VCaP (cell line): ENCODE results near the gene FMNL2.

Source experiments
- H3K27ac ChIP-seq: fragments of 450-650 bp; 2 replicates; pipeline ENCODE4 v1.5.1; 2017
- TF ChIP-seq, protein P1 (sequence below): fragments of 450-650 bp; conservative IDR thresholded peaks from 2 replicates; pipeline ENCODE4 v1.5.1; 2017; ENCODE audit warnings: mild to moderate bottlenecking, moderate library complexity

FMNL2 gene

DNA sequence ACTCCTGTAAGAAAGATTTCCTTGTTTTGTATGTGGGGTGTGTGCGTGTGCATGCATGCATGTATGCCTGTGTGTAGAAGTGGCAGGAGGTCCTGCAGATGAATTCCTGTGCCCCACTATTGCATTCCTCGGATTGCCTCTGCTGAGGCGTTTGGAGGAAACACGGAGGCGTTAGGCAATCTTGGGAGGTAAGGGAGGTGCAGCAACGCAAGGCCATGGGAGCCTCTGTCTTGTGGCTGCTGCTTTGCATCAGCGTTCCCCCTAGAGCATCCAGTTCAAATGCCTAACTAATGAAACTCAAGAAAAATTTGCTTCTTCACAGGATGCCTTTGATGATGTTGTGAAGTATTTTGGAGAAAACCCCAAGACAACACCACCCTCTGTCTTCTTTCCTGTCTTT, 302.3 kb downstream of the FMNL2 start:
- TF ChIP-seq, protein P1, sequence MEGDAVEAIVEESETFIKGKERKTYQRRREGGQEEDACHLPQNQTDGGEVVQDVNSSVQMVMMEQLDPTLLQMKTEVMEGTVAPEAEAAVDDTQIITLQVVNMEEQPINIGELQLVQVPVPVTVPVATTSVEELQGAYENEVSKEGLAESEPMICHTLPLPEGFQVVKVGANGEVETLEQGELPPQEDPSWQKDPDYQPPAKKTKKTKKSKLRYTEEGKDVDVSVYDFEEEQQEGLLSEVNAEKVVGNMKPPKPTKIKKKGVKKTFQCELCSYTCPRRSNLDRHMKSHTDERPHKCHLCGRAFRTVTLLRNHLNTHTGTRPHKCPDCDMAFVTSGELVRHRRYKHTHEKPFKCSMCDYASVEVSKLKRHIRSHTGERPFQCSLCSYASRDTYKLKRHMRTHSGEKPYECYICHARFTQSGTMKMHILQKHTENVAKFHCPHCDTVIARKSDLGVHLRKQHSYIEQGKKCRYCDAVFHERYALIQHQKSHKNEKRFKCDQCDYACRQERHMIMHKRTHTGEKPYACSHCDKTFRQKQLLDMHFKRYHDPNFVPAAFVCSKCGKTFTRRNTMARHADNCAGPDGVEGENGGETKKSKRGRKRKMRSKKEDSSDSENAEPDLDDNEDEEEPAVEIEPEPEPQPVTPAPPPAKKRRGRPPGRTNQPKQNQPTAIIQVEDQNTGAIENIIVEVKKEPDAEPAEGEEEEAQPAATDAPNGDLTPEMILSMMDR: no peak
- no peak overlapping the region for H3K27ac ChIP-seq

- TF ChIP-seq, protein P1: no peak
- H3K27ac ChIP-seq: no peak overlapping the region
Measured at GRCh38 chr2:152638056-152638455, 303.1 kb downstream of the FMNL2 start.

DNA sequence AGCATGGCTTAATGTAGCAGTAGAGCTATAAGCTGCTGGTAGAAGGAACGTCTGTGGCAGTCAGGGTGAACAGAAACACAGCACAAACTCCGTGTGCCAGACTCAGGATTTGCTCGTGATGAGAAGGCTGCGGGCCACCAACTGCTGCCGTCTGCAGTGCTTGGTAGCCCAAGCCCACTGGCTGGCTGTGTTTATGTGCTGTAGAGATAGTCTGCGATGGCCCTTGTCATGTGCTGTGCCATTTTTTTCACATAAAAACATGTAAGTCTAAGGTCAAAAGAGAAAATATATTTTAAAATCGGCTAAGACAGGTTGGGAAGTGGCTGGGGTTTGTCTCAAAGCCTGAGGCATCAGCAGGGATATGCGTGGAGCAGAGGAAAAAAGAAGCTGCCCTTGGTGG, 303.6 kb downstream of the FMNL2 start:
- no peak overlapping the region for H3K27ac ChIP-seq
- TF ChIP-seq, protein P1: no peak

DNA sequence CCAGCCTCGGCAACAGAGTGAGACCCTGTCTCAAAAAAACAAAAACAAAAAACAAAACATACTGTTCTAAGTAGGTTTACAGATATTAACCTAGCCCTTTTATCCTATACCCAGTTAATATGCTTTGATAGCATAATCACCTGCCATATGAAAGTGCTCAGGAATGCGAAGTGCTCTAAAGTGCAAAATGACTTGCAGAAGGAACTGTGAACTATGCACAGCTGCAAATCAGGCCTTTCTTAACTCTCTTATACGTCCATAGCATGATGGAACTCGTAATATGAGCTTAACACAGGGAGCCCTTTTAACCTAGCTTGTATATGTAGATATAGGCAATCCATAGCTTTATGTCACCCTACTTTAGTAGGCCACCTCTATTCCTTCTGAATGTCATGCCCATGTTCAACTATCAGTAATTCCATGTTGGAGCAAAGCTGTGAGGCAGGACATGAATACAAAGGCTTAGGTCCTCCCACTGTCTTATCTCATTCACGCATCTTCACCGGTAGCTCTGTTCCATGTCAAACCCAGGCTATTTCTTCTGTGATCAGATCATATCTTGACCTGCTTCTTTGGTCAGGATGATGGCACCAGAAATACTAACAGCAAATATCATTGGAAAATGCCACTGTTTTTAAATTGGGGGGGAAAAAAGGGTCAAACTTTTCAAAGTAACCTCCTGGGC, 309.4 kb downstream of the FMNL2 start:
- TF ChIP-seq, protein P1: no peak
- no peak overlapping the region for H3K27ac ChIP-seq

DNA sequence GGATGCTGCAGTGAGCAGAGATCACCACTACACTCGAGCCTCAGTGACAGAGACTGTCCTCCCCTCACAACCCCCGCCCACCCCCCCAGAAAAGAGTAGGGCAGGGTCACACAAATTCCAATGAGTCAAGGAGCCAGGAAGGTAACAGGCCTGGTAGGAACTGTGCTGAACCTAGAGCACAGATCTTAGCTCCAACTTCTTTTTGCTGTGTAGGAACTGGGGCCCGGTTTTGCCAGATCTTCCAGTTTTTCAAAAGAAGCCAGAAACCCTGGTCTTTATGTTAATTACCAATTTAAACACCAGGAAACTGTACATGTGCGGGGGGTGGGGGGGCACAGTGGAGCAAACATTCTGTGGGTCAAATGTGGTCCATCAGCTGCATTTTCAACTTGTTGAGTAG, 311.3 kb downstream of the FMNL2 start:
- H3K27ac ChIP-seq: no peak overlapping the region; the same call in 1 of the 2 replicates
- TF ChIP-seq, protein P1: no peak

DNA sequence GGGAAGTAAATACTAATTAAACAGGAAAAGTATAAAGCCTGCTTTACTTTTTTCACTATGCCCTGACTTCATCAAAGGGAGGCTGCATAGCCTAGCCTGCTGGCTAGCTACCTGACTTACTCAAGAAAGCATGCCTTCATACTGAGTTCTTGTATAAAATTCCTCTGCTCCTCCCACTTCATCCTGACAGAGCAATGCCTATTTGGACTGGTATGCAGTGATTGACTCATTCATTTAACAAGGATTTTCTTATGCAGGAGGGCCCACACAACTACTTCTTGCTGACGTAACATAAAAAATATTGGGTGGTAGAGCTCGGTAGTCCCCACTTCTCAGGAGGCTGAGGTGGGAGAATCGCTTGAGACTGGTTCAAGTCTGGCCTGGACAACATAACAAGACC, 311.8 kb downstream of the FMNL2 start:
- TF ChIP-seq, protein P1: no peak
- peak overlapping the region; percentile 60 for H3K27ac ChIP-seq

GRCh38 chr2:152647552-152647951, 312.6 kb downstream of the FMNL2 start:
- TF ChIP-seq, protein P1: no peak
- peak overlapping the region; percentile 60 for H3K27ac ChIP-seq
